GM12878 (cell line): Measurements from ENCODE around the gene S100A14. TPM values are rescaled to one million over a fixed set of nuclear protein-coding genes. Genes with fewer than 3 reads are reported as not detected.

Source experiments
- ATAC-seq: fragments of 200-7000 bp; cut with Tn5 transposase; 3 replicates; pipeline ENCODE4 v1.9.1; 2020; ENCODE audit warnings: mild to moderate bottlenecking, moderate library complexity
- BruUV-seq: library from RNA; stranded (reverse); fragments of 400-500 nt; replicated peaks from 2 replicates; lab custom pipeline; 2021; lab: Mats Ljungman, UMichigan
- CTCF ChIA-PET: fragments of 300-600 bp; sonication (Branson Sonifier 250); formaldehyde crosslinking; extraction: SDS; loops from one replicate; lab custom pipeline; 2021; ENCODE audit warnings: inconsistent platforms; lab: Yijun Ruan, JAX
- POLR2A ChIA-PET: fragments of 350-600 bp; formaldehyde crosslinking; extraction: SDS; loops from one replicate; lab custom pipeline; 2021; ENCODE audit warnings: inconsistent platforms; lab: Charles Lee
- RAD21 ChIA-PET: fragments of 300-600 bp; sonication (Branson Sonifier 250); formaldehyde crosslinking; loops from one replicate; lab custom pipeline; 2023; ENCODE audit warnings: antibody characterized with exemption; ENCODE audit not compliant: unreplicated experiment; lab: Charles Lee
- SMC1A ChIA-PET: fragments of 300-600 bp; sonication (Branson Sonifier 250); formaldehyde crosslinking; loops from one replicate; lab custom pipeline; 2023; ENCODE audit not compliant: unreplicated experiment, uncharacterized antibody; lab: Charles Lee
- DNase-seq: peaks from one replicate; pipeline ENCODE4 v3.0.0-alpha.2; 2011; ENCODE audit warnings: low read depth, low spot score
- FAIRE-seq: peaks from 3 replicates; lab custom pipeline; 2011; peaks lifted over from hg19 to GRCh38; lab: Jason Lieb, UNC
- H2AFZ ChIP-seq: 2 replicates; pipeline ENCODE4 v1.6.0; 2011; ENCODE audit warnings: low read depth, low read length, control low read depth; ENCODE audit not compliant: control insufficient read depth
- H3K27ac ChIP-seq: 2 replicates; pipeline ENCODE4 v1.5.1; 2011; ENCODE audit warnings: control low read depth; ENCODE audit not compliant: control insufficient read depth, insufficient read depth
- H3K27me3 ChIP-seq, 2 experiments: replicated peaks in 1 of 2; 2 replicates each; pipeline versions ENCODE4 v1.6.0 to v1.6.1; 2011; ENCODE audit warnings: low read length in 1 of 2; ENCODE audit not compliant: control insufficient read depth in 2 of 2, insufficient read depth in 2 of 2
- H3K36me3 ChIP-seq, 2 experiments: 2 replicates each; pipeline ENCODE4 v1.5.1; 2011; ENCODE audit warnings: low read length in 1 of 2; ENCODE audit not compliant: control insufficient read depth in 2 of 2, insufficient read depth in 2 of 2
- H3K4me1 ChIP-seq: 2 replicates; pipeline ENCODE4 v1.6.1; 2011; ENCODE audit warnings: mild to moderate bottlenecking, low read length, moderate library complexity, mixed read lengths; ENCODE audit not compliant: control insufficient read depth, insufficient read depth
- H3K4me2 ChIP-seq: 2 replicates; pipeline ENCODE4 v1.6.0; 2011; ENCODE audit warnings: control low read depth; ENCODE audit not compliant: control insufficient read depth, insufficient read depth
- H3K4me3 ChIP-seq: fragments of 200-600 bp; sonication (generic); 2 replicates; pipeline ENCODE4 v1.5.1; 2016
- H3K79me2 ChIP-seq: 2 replicates; pipeline ENCODE4 v1.6.0; 2011; ENCODE audit warnings: low read length; ENCODE audit not compliant: control insufficient read depth, insufficient read depth
- H3K9ac ChIP-seq: 2 replicates; pipeline ENCODE4 v1.8.0; 2011; ENCODE audit warnings: low read length, control low read depth, mixed read lengths; ENCODE audit not compliant: control insufficient read depth, insufficient read depth
- H3K9me3 ChIP-seq: replicated peaks from 3 replicates; pipeline ENCODE4 v1.5.1; 2011; ENCODE audit warnings: mild to moderate bottlenecking, low read length; ENCODE audit not compliant: control insufficient read depth, insufficient read depth
- H4K20me1 ChIP-seq: 2 replicates; pipeline ENCODE4 v1.6.0; 2011; ENCODE audit not compliant: control insufficient read depth, insufficient read depth
- ETV6 ChIP-seq, 2 experiments: fragments of 450-650 bp in 1 of 2; IDR thresholded peaks in 1 of 2; conservative IDR thresholded peaks in 1 of 2; 2 replicates each; pipeline ENCODE4 v1.6.1; 2014; ENCODE audit warnings: antibody characterized with exemption in 1 of 2, borderline replicate concordance in 1 of 2, low read depth in 1 of 2, mild to moderate bottlenecking in 1 of 2, moderate library complexity in 1 of 2
- JUND ChIP-seq: IDR thresholded peaks from 2 replicates; pipeline ENCODE4 v1.6.1; 2012; ENCODE audit warnings: low read depth, mild to moderate bottlenecking, low read length, improper control_type of control experiment, moderate library complexity
- ZNF687 ChIP-seq: fragments of 450-650 bp; IDR thresholded peaks from 2 replicates; pipeline ENCODE4 v1.6.1; 2017; ENCODE audit warnings: mild to moderate bottlenecking, moderate library complexity
- WGBS: methylation state at CpG from one replicate; pipeline ENCODE4 v1.1.6; 2016; ENCODE audit warnings: low lambda C conversion rate; ENCODE audit not compliant: insufficient replicate concordance, insufficient coverage; ENCODE audit errors: missing lambda C conversion rate; 5-methylcytosine and 5-hydroxymethylcytosine counted together
- in situ Hi-C: fragments of 300-500 bp; cut with MboI; formaldehyde crosslinking; loops from 9 replicates; pipeline ENCODE4 v1.14.3; 2018; ENCODE audit warnings: mixed read lengths
- intact Hi-C: fragments of 100-400 bp; cut with micrococcal nuclease; formaldehyde crosslinking; loops from one replicate; pipeline ENCODE4 v1.14.2; 2022; ENCODE audit not compliant: unreplicated experiment
- polyA plus RNA-seq, 11 experiments: library from polyadenylated mRNA; depleted of rRNA in 4 of 11; unstranded in 6 of 11; stranded (reverse) in 5 of 11; fragments of >200 nt; fragmentation: Nextera tagmentation in 4 of 11; fragmentation: Illumina TruSeq in 1 of 11; extraction: Ambion mirVana in 4 of 11; extraction: Trizol in 1 of 11; gene quantifications; 1 replicate in 1 of 11; 2 replicates in 10 of 11; pipeline versions ENCODE4 v1.2.1 to v1.2.3, GENCODE V29; 2011 to 2016; ENCODE audit warnings: inconsistent platforms in 2 of 11, missing spikeins in 2 of 11, low read depth in 1 of 11
- total RNA-seq, 4 experiments: library from RNA; depleted of rRNA in 3 of 4; stranded (reverse); fragments of >200 nt in 3 of 4; fragmentation: Illumina TruSeq in 1 of 4; extraction: Trizol in 1 of 4; gene quantifications; 2 replicates each; pipeline versions ENCODE4 v1.2.1 to v1.2.3, GENCODE V29; 2013 to 2021

S100A14 gene
- total and polyA plus RNA-seq, 10 of the 15 experiments (the other 5 are each of a cell fraction or from before 2014, with no cell fraction given), result 0.20 to 0.77 (median 0.45) TPM; not detected in 4

- POLR2A ChIA-PET, result no interaction called here
- no peaks in the 10 kb centered on the region for H3K79me2 ChIP-seq
These were observed 5.8 kb downstream of the S100A14 start for GRCh38 chr1:153610334-153610733.

More at GRCh38 chr1:153610334-153610733, 5.8 kb downstream of the S100A14 start:
- H3K4me2 ChIP-seq, result no peak overlapping the region
- no peaks in the 10 kb centered on the region for H4K20me1 ChIP-seq
- 23% methylated on average over 4 of the region's 4 CpGs for WGBS
- RAD21 ChIA-PET, result no interaction called here
- in situ Hi-C loops, result no loop called here
- no peak for FAIRE-seq
- TF ChIP-seq JUND (no peak), ZNF687 (no peak), ETV6 (conservative IDR thresholded peaks at IDR 0.05 in 1 of 2, IDR thresholded peaks at IDR 0.05 in 1 of 2; ENCODE audit: borderline replicate concordance in 1 of 2, low read depth in 1 of 2) (no peak)
- TF ChIP-seq, all 136 proteins: peak for 0
- Histone ChIP-seq H3K9ac (no peak overlapping the region), H3K27me3 (no peaks in the 10 kb centered on the region), H3K4me1 (no peaks in the 10 kb centered on the region), H3K9me3 (no peaks in the 10 kb centered on the region), H3K27ac (no peak overlapping the region), H3K36me3 (no peaks in the 10 kb centered on the region), H2AFZ (no peak overlapping the region), H3K4me3 (no peak overlapping the region)
- ChIA-PET SMC1A (no interaction called here), CTCF (interaction anchor here (0.5 to 0.7 kb wide), 2 partner anchors 36 to 949 kb away, joined by 3 read pairs; no protein-coding TSS in a partner anchor)
- ATAC-seq, result no peak
- intact Hi-C loops, result no loop called here
- no TSS peak for BruUV-seq
- DNase-seq, result no peak
